Nephron progenitor cell (in vitro differentiated cells): ENCODE results near the gene CAPN14.
A peak's percentile ranks its signal among the peaks of the same experiment; 100 is the strongest.

Experiments
- DNase-seq: peaks from one replicate; pipeline ENCODE4 v3.0.0; 2021
- H3K27ac Mint-ChIP-seq: 2 replicates; pipeline ENCODE4 v1.8.0; 2021; ENCODE audit warnings: mild to moderate bottlenecking, moderate library complexity, mixed read lengths
- H3K27me3 Mint-ChIP-seq: 2 replicates; pipeline ENCODE4 v1.8.0; 2021; ENCODE audit warnings: mild to moderate bottlenecking, low read depth, mixed read lengths; ENCODE audit not compliant: poor library complexity
- H3K36me3 Mint-ChIP-seq: 2 replicates; pipeline ENCODE4 v1.8.0; 2021; ENCODE audit warnings: low read depth, mixed read lengths
- H3K4me1 Mint-ChIP-seq: 2 replicates; pipeline ENCODE4 v1.8.0; 2021; ENCODE audit warnings: mixed read lengths
- H3K4me3 Mint-ChIP-seq: 2 replicates; pipeline ENCODE4 v1.8.0; 2021; ENCODE audit warnings: mild to moderate bottlenecking, moderate library complexity, mixed read lengths
- H3K9me3 Mint-ChIP-seq: 2 replicates; pipeline ENCODE4 v1.8.0; 2021; ENCODE audit warnings: mild to moderate bottlenecking, moderate library complexity, mixed read lengths
- CTCF ChIP-seq: fragments of 200-600 bp; sonication (generic); IDR thresholded peaks from 2 replicates; pipeline ENCODE4 v1.5.0; 2021; ENCODE audit warnings: antibody characterized with exemption

The CAPN14 gene

GRCh38 chr2:31258351-31258750 lies 41.0 kb upstream of the CAPN14 start:
- Mint-ChIP-seq H3K4me1 (peaks cover 34% of the 10 kb centered on the region), H3K36me3 (peaks cover 10% of the 10 kb centered on the region), H3K27ac (no peak overlapping the region), H3K9me3 (no peaks in the 10 kb centered on the region), H3K27me3 (no peaks in the 10 kb centered on the region), H3K4me3 (no peak overlapping the region)
- DNase-seq: no peak
- no peak for TF ChIP-seq CTCF

DNA sequence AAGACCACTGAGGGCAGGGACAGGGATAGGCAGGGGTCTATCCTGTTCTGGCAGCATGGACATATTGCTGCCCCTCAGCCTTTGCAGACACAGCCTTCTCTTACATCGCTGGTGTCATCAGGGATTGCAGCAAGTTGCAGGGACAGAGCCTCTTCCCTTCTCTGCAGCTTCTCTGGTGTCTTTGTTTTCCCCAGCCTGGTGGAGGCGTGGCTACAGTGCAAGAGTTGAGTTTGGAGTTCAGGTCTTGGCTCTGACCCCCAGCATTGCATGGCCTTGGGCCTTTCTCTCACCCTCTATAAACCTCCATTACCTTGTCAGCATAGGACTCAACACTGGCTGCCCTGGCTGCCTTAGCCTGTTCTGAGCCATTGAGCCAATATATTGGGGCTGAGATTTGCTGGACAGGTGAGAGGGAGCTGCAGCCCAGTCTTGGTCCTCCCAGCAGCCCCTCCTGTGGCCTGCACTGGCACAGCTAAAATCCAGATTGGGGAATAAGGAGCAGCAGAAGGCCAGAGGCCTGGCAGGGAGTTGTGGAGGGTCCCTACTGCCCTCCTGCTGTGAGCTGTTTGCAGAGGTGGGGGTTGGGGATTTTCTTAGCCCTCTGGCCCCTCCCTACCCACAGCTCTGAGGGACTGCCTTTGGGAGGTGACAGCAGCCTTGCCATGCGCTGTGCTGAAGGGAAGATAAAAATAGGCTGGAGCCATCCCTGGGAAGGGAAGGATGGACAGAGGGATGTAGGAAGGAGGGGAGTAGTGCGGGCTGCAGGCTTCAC lies 39.5 kb upstream of the CAPN14 start:
- TF ChIP-seq CTCF: no peak
- peaks cover 10% of the 10 kb centered on the region for H3K36me3 Mint-ChIP-seq
- no peak overlapping the region for H3K27ac Mint-ChIP-seq
- H3K4me3 Mint-ChIP-seq: no peak overlapping the region
- no peaks in the 10 kb centered on the region for H3K27me3 Mint-ChIP-seq
- no peaks in the 10 kb centered on the region for H3K9me3 Mint-ChIP-seq
- peaks cover 46% of the 10 kb centered on the region for H3K4me1 Mint-ChIP-seq
- no peak for DNase-seq

DNA sequence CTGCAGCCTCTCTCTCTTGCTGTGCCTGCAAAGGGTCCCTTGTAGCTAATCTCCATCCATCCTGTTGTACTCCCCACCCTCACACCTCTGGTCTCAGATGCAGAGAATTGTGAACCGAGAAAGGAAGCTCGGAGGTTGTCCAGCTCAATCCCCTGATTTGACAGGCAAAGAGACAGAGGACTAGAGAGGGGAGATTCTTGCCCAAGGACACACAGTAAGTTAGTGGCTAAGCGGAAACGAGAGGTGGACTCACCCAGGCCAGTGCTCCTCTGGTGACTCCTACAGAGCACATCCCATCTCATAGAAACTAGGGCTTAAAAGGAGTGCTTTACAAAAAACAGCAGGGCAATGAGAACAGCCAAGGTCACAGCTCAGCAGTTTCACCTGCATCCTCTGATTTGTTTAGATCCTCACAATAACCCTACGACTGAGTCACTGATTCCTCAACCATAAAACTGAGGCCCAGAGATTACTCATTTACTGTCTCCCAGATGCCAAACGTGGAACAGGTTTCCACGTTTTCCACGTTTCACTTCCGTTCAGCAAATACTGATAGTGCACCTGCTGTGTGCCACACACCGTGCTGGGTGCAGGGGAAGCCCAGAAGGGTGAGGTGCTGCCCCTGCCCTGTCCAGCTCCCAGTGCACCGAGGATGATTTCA lies 38.7 kb upstream of the CAPN14 start:
- no peak for DNase-seq
- Mint-ChIP-seq H3K4me3 (no peak overlapping the region), H3K36me3 (peaks cover 4% of the 10 kb centered on the region), H3K9me3 (no peaks in the 10 kb centered on the region), H3K27me3 (no peaks in the 10 kb centered on the region), H3K27ac (peak overlapping the region; percentile 66), H3K4me1 (peaks cover 46% of the 10 kb centered on the region)
- TF ChIP-seq CTCF: no peak

GRCh38 chr2:31254237-31255203 lies 37.2 kb upstream of the CAPN14 start:
- Mint-ChIP-seq H3K9me3 (no peaks in the 10 kb centered on the region), H3K36me3 (no peaks in the 10 kb centered on the region), H3K27me3 (no peaks in the 10 kb centered on the region), H3K4me1 (peaks cover 46% of the 10 kb centered on the region), H3K4me3 (no peak overlapping the region), H3K27ac (no peak overlapping the region)
- TF ChIP-seq CTCF: no peak
- no peak for DNase-seq

- H3K4me1 Mint-ChIP-seq: peaks cover 46% of the 10 kb centered on the region
- no peak for TF ChIP-seq CTCF
- no peak overlapping the region for H3K4me3 Mint-ChIP-seq
- H3K9me3 Mint-ChIP-seq: no peaks in the 10 kb centered on the region
- peak overlapping the region; percentile 88 for H3K27ac Mint-ChIP-seq
- no peaks in the 10 kb centered on the region for H3K27me3 Mint-ChIP-seq
- H3K36me3 Mint-ChIP-seq: no peaks in the 10 kb centered on the region
- DNase-seq: no peak
These were observed 36.2 kb upstream of the CAPN14 start for GRCh38 chr2:31253356-31254131.
